B cell (primary cell): ENCODE data around the gene AP5M1. TPM values are rescaled to one million over a fixed set of nuclear protein-coding genes. Genes with fewer than 3 reads are reported as not detected.

Source experiments
- ATAC-seq: fragments of 200-7000 bp; cut with Tn5 transposase; one replicate; pipeline ENCODE4 v1.10.0; 2021; ENCODE audit warnings: low read depth, mild to moderate bottlenecking, moderate number of reproducible peaks, moderate library complexity
- CTCF ChIA-PET: fragments of 350-600 bp; sonication (Branson Sonifier 250); formaldehyde crosslinking; loops from one replicate; lab custom pipeline; 2021; ENCODE audit warnings: antibody characterized with exemption, inconsistent platforms; lab: Charles Lee
- POLR2A ChIA-PET: fragments of 350-600 bp; sonication (Branson Sonifier 250); formaldehyde crosslinking; loops from one replicate; lab custom pipeline; 2021; ENCODE audit warnings: antibody characterized with exemption; lab: Charles Lee
- DNase-seq: peaks from one replicate; pipeline ENCODE4 v3.0.0; 2013
- H2AFZ ChIP-seq: 2 replicates; pipeline ENCODE4 v1.6.1; 2012; ENCODE audit warnings: mild to moderate bottlenecking, low read depth, low read length; ENCODE audit not compliant: insufficient read depth, poor library complexity, severe bottlenecking
- H3K27ac ChIP-seq, 2 donors: 1 replicate in 1 of 2; 2 replicates in 1 of 2; pipeline ENCODE4 v1.5.1; 2012 to 2013; ENCODE audit warnings: low read length in 2 of 2, mild to moderate bottlenecking in 2 of 2, moderate library complexity in 1 of 2
- H3K27me3 ChIP-seq, 4 experiments: fragments of 200-600 bp in 1 of 4; sonication (generic) in 1 of 4; replicated peaks in 1 of 4; 1 replicate in 2 of 4; 2 replicates in 2 of 4; pipeline versions ENCODE4 v1.6.1 to v1.7.0; 2013 to 2016; ENCODE audit warnings: low read length in 3 of 4, mild to moderate bottlenecking in 2 of 4, mixed read lengths in 1 of 4, moderate library complexity in 1 of 4; ENCODE audit not compliant: insufficient read depth in 4 of 4, control insufficient read depth in 3 of 4; ENCODE audit errors: control extremely low read depth in 1 of 4
- H3K36me3 ChIP-seq, 2 experiments: replicated peaks in 1 of 2; 1 replicate in 1 of 2; 2 replicates in 1 of 2; pipeline versions ENCODE4 v1.6.1 to v1.7.1; 2013; ENCODE audit warnings: low read length in 1 of 2; ENCODE audit not compliant: insufficient read depth in 2 of 2, control insufficient read depth in 1 of 2; ENCODE audit errors: control extremely low read depth in 1 of 2, extremely low read depth in 1 of 2
- H3K4me1 ChIP-seq, 2 donors: fragments of 200-600 bp in 1 of 2; sonication (generic) in 1 of 2; 1 replicate in 1 of 2; 2 replicates in 1 of 2; pipeline versions ENCODE4 v1.5.1 to v1.6.1; 2013 to 2017; ENCODE audit warnings: low read length in 2 of 2; ENCODE audit not compliant: control insufficient read depth in 2 of 2, insufficient read depth in 2 of 2
- H3K4me2 ChIP-seq: replicated peaks from 2 replicates; pipeline ENCODE3; 2012; ENCODE audit warnings: mild to moderate bottlenecking, low read depth, low read length; ENCODE audit not compliant: poor library complexity, severe bottlenecking
- H3K4me3 ChIP-seq, 5 experiments: fragments of 200-600 bp in 1 of 5; sonication (generic) in 1 of 5; 1 replicate in 3 of 5; 2 replicates in 2 of 5; pipeline versions ENCODE4 v1.5.1 to v1.7.0; 2011 to 2016; ENCODE audit warnings: low read length in 4 of 5, mild to moderate bottlenecking in 4 of 5, low read depth in 2 of 5, control low read depth in 1 of 5, moderate library complexity in 1 of 5; ENCODE audit not compliant: insufficient read depth in 1 of 5; ENCODE audit errors: control extremely low read depth in 1 of 5, extremely low read depth in 1 of 5
- H3K79me2 ChIP-seq: fragments of 200-600 bp; sonication (generic); one replicate; pipeline ENCODE4 v1.6.0; 2016; ENCODE audit warnings: low read length; ENCODE audit not compliant: control insufficient read depth, insufficient read depth
- H3K9ac ChIP-seq: fragments of 200-600 bp; sonication (generic); 2 replicates; pipeline ENCODE4 v1.6.1; 2017; ENCODE audit warnings: mild to moderate bottlenecking, low read length, moderate library complexity
- H3K9me3 ChIP-seq, 3 donors: one replicate each; pipeline versions ENCODE4 v1.6.1 to v1.7.1; 2013; ENCODE audit warnings: low read length in 2 of 3; ENCODE audit not compliant: control insufficient read depth in 2 of 3, insufficient read depth in 1 of 3; ENCODE audit errors: control extremely low read depth in 1 of 3
- H4K20me1 ChIP-seq: 2 replicates; pipeline ENCODE4 v1.6.0; 2012; ENCODE audit warnings: mild to moderate bottlenecking, low read length; ENCODE audit not compliant: insufficient read depth, control insufficient read depth, poor library complexity, severe bottlenecking
- H3K27ac Mint-ChIP-seq: one replicate; pipeline ENCODE4 v1.8.0; 2021; ENCODE audit warnings: mixed read lengths
- H3K27me3 Mint-ChIP-seq: one replicate; pipeline ENCODE4 v1.8.0; 2021; ENCODE audit warnings: mixed read lengths
- H3K4me1 Mint-ChIP-seq: one replicate; pipeline ENCODE4 v1.8.0; 2021; ENCODE audit warnings: mixed read lengths
- H3K4me3 Mint-ChIP-seq: one replicate; pipeline ENCODE4 v1.8.0; 2021; ENCODE audit warnings: mixed read lengths
- H3K9me3 Mint-ChIP-seq: one replicate; pipeline ENCODE4 v1.8.0; 2022; ENCODE audit warnings: mixed read lengths; ENCODE audit not compliant: insufficient read depth
- CTCF ChIP-seq: fragments of 200-600 bp; IDR thresholded peaks from one replicate; pipeline ENCODE4 v1.8.0; 2022; ENCODE audit warnings: antibody characterized with exemption, mild to moderate bottlenecking
- EZH2 ChIP-seq: IDR thresholded peaks from 2 replicates; pipeline ENCODE4 v1.6.1; 2012; ENCODE audit warnings: borderline replicate concordance, low read depth, mild to moderate bottlenecking, moderate library complexity, low read length; ENCODE audit not compliant: insufficient read depth, poor library complexity, severe bottlenecking
- WGBS: methylation state at CpG from one replicate; pipeline ENCODE4 v1.1.5; 2013; ENCODE audit warnings: missing lambda C conversion rate; ENCODE audit not compliant: insufficient coverage; 5-methylcytosine and 5-hydroxymethylcytosine counted together
- intact Hi-C: fragments of 100-400 bp; cut with micrococcal nuclease; formaldehyde crosslinking; loops from one replicate; pipeline ENCODE4 v1.10.0; 2022
- polyA plus RNA-seq: library from polyadenylated mRNA; depleted of rRNA; stranded (reverse); fragments of >200 nt; gene quantifications from 2 replicates; pipeline ENCODE4 v1.2.3, GENCODE V29; 2012
- total RNA-seq, 2 donors: library from RNA; stranded (reverse); fragments of 120-200 nt in 1 of 2; gene quantifications; 1 replicate in 1 of 2; 2 replicates in 1 of 2; pipeline versions ENCODE4 v1.2.3 to v1.2.4, GENCODE V29; 2013 to 2022

AP5M1 gene
- total and polyA plus RNA-seq, 2 donors (not counting 1 experiment from before 2014, with no cell fraction given), result 14.5 to 53.6 TPM

GRCh38 chr14:57273236-57273635, 4.5 kb downstream of the AP5M1 start:
- peaks cover 60% of the 10 kb centered on the region for H3K79me2 ChIP-seq
- H3K9ac ChIP-seq, result no peak overlapping the region
- ATAC-seq (no peak), DNase-seq (no peak)
- H3K9me3 Mint-ChIP-seq, result no peaks in the 10 kb centered on the region
- H3K27me3 Mint-ChIP-seq, result no peaks in the 10 kb centered on the region
- H2AFZ ChIP-seq, result no peak overlapping the region
- H4K20me1 ChIP-seq, result peaks cover 22% of the 10 kb centered on the region
- CTCF ChIA-PET, result no interaction called here
- no CpG with 5 or more reads among the region's 1 CpG for WGBS
- no peak overlapping the region for H3K27ac ChIP-seq
- H3K36me3 ChIP-seq, result peaks cover 3 to 15% of the 10 kb centered on the region in 2 experiments
- intact Hi-C loops, result no loop called here
- peaks cover 16% of the 10 kb centered on the region in 2 donors for H3K4me1 ChIP-seq
- H3K27ac Mint-ChIP-seq, result no peak overlapping the region
- H3K27me3 ChIP-seq, result no peaks in the 10 kb centered on the region
- no peaks in the 10 kb centered on the region for H3K9me3 ChIP-seq
- H3K4me3 ChIP-seq, result no peak overlapping the region
- no peak overlapping the region for H3K4me3 Mint-ChIP-seq
- POLR2A ChIA-PET, result no interaction called here
- TF ChIP-seq EZH2 (no peak), CTCF (no peak)
- H3K4me2 ChIP-seq, result no peak overlapping the region
- peaks cover 25% of the 10 kb centered on the region for H3K4me1 Mint-ChIP-seq

DNA sequence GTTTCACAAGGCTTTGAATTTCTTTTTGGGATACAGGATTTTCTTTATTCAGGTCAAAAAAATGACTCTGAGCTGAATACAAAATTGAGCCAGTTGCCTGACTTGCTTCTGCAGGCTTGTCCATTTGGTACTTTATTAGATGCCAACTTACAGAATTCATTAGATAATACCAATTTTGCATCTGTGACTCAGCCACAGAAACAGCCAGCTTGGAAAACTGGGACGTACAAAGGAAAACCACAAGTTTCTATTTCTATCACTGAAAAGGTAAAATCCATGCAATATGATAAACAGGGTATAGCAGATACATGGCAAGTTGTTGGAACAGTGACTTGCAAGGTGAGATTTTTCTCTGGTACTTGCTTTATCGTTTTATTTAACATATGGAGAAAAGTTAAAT, 5.8 kb downstream of the AP5M1 start:
- H3K9ac ChIP-seq, result no peak overlapping the region
- H3K27me3 Mint-ChIP-seq, result no peaks in the 10 kb centered on the region
- no peak overlapping the region for H3K4me2 ChIP-seq
- peaks cover 25% of the 10 kb centered on the region for H3K4me1 Mint-ChIP-seq
- POLR2A ChIA-PET, result no interaction called here
- H3K9me3 ChIP-seq, result no peaks in the 10 kb centered on the region
- CTCF ChIA-PET, result no interaction called here
- no peak overlapping the region for H3K4me3 Mint-ChIP-seq
- no peak for TF ChIP-seq EZH2
- TF ChIP-seq CTCF, result no peak
- H3K36me3 ChIP-seq, result peaks cover 3 to 15% of the 10 kb centered on the region in 2 experiments
- intact Hi-C loops, result no loop called here
- H3K4me3 ChIP-seq, result no peak overlapping the region
- DNase-seq (no peak), ATAC-seq (no peak)
- H3K4me1 ChIP-seq, result peaks cover 16% of the 10 kb centered on the region in 2 donors
- H3K27ac Mint-ChIP-seq, result no peak overlapping the region
- no CpG with 5 or more reads among the region's 2 CpGs for WGBS
- H3K9me3 Mint-ChIP-seq, result no peaks in the 10 kb centered on the region
- H4K20me1 ChIP-seq, result peaks cover 22% of the 10 kb centered on the region
- no peak overlapping the region for H3K27ac ChIP-seq
- peaks cover 52% of the 10 kb centered on the region for H3K79me2 ChIP-seq
- H3K27me3 ChIP-seq, result no peaks in the 10 kb centered on the region
- no peak overlapping the region for H2AFZ ChIP-seq
